ENCODE data around the gene NCOR1. TPM values are rescaled to one million over a fixed set of nuclear protein-coding genes. Genes with fewer than 3 reads are reported as not detected.

The NCOR1 gene
- total RNA-seq, 2 experiments from 2014 or later: 118 TPM

DNA sequence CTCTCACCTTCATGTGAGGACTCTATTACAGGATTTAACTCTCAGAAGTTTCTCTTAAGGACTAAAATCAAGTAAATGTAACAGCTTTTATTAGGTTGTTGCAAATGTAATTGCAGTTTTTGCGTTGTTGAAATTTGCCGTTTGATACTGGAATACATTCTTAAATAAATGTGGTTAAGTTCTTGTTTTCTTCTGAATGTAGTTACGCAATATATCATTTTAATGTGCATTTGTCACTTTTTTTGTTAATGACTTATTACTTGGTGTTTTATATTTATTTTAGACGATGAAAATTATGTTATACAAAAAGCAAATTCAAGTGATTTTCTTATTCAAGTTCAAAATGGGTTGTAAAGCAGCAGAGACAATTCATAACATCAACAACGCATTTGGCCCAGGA, 139.4 kb downstream of the NCOR1 start:
- Histone ChIP-seq H3K4me3 (ENCODE audit: low read length) (no peak overlapping the region), H3K4me1 (ENCODE audit: insufficient read depth, low read length) (no peaks in the 10 kb centered on the region), H3K36me3 (ENCODE audit: insufficient read depth, low read length) (peaks cover 81% of the 10 kb centered on the region), H3K27me3 (ENCODE audit: control insufficient read depth in 1 of 2, insufficient read depth in 2 of 2, low read length in 2 of 2) (no peaks in the 10 kb centered on the region), H3K9me3 (ENCODE audit: control insufficient read depth in 1 of 2, insufficient read depth in 1 of 2, low read length in 2 of 2) (no peaks in the 10 kb centered on the region), H3K27ac (ENCODE audit: low read depth in 1 of 2, low read length in 2 of 2) (no peak overlapping the region)
- Mint-ChIP-seq H3K27ac (no peak overlapping the region), H3K36me3 (ENCODE audit: low read depth) (peaks cover 88% of the 10 kb centered on the region), H3K4me1 (ENCODE audit: low read depth) (no peaks in the 10 kb centered on the region), H3K9me3 (no peaks in the 10 kb centered on the region), H3K4me3 (no peak overlapping the region), H3K27me3 (no peaks in the 10 kb centered on the region)
- CTCF ChIA-PET: no interaction called here
- intact Hi-C loops (cut with DNase I, micrococcal nuclease): no loop called here
- POLR2A ChIA-PET: no interaction called here
- no peak for ATAC-seq (ENCODE audit: poor library complexity)
- DNase-seq: no peak
- TF ChIP-seq, protein P1, sequence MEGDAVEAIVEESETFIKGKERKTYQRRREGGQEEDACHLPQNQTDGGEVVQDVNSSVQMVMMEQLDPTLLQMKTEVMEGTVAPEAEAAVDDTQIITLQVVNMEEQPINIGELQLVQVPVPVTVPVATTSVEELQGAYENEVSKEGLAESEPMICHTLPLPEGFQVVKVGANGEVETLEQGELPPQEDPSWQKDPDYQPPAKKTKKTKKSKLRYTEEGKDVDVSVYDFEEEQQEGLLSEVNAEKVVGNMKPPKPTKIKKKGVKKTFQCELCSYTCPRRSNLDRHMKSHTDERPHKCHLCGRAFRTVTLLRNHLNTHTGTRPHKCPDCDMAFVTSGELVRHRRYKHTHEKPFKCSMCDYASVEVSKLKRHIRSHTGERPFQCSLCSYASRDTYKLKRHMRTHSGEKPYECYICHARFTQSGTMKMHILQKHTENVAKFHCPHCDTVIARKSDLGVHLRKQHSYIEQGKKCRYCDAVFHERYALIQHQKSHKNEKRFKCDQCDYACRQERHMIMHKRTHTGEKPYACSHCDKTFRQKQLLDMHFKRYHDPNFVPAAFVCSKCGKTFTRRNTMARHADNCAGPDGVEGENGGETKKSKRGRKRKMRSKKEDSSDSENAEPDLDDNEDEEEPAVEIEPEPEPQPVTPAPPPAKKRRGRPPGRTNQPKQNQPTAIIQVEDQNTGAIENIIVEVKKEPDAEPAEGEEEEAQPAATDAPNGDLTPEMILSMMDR (IDR thresholded peaks at IDR 0.05): no peak

DNA sequence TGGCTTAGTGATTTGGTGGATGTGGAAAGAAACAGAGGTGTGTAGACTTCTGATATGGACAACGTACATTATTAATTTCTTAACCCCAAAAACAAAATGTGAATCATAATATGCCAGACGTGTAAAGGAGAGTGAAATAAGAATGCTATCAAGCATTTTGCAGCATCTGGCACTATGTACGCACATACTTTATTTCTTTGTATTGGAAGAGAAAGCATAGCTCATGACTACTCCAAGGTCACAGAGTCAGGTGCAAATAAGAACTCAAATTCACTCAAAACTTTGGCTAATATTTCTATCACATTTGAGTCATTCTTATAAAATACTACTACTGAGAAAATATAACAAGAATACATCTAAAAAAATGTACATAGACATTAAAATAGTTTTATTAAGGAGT, 140.9 kb downstream of the NCOR1 start:
- intact Hi-C loops (cut with DNase I, micrococcal nuclease): no loop called here
- Histone ChIP-seq H3K27ac (ENCODE audit: low read depth in 1 of 2, low read length in 2 of 2) (no peak overlapping the region), H3K27me3 (ENCODE audit: control insufficient read depth in 1 of 2, insufficient read depth in 2 of 2, low read length in 2 of 2) (no peaks in the 10 kb centered on the region), H3K36me3 (ENCODE audit: insufficient read depth, low read length) (peaks cover 84% of the 10 kb centered on the region), H3K4me1 (ENCODE audit: insufficient read depth, low read length) (no peaks in the 10 kb centered on the region), H3K4me3 (ENCODE audit: low read length) (no peak overlapping the region), H3K9me3 (ENCODE audit: control insufficient read depth in 1 of 2, insufficient read depth in 1 of 2, low read length in 2 of 2) (no peaks in the 10 kb centered on the region)
- DNase-seq: no peak
- H3K4me1 Mint-ChIP-seq (ENCODE audit: low read depth): no peaks in the 10 kb centered on the region
- POLR2A ChIA-PET: no interaction called here
- no peak overlapping the region for H3K27ac Mint-ChIP-seq
- H3K4me3 Mint-ChIP-seq: no peak overlapping the region
- CTCF ChIA-PET: no interaction called here
- no peaks in the 10 kb centered on the region for H3K27me3 Mint-ChIP-seq
- TF ChIP-seq, protein P1 (IDR thresholded peaks at IDR 0.05): no peak
- ATAC-seq (ENCODE audit: poor library complexity): no peak
- peaks cover 90% of the 10 kb centered on the region for H3K36me3 Mint-ChIP-seq (ENCODE audit: low read depth)
- no peaks in the 10 kb centered on the region for H3K9me3 Mint-ChIP-seq

DNA sequence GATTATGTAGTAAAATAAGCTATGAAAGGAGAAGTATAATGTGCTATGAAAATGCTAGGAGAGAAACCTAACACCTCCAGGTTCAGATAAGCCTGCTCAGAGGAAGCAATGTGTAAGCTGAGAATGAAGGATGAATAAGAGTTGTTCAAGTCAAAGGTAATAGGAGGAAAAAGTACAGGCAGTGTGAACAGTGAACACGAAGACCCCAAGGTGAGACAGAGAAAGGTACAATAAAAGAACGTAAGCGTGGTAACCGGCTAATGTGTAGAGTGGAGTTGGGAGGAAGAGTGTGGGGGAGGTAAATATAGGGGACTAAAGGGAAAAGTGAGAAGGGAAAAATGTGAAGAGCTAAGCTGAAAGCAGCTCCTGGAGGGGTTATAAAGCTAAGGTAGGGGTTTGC, 141.5 kb downstream of the NCOR1 start:
- Mint-ChIP-seq H3K9me3 (no peaks in the 10 kb centered on the region), H3K36me3 (ENCODE audit: low read depth) (peaks cover 90% of the 10 kb centered on the region), H3K27ac (no peak overlapping the region), H3K4me1 (ENCODE audit: low read depth) (no peaks in the 10 kb centered on the region), H3K27me3 (no peaks in the 10 kb centered on the region), H3K4me3 (no peak overlapping the region)
- no peaks in the 10 kb centered on the region for H3K4me1 ChIP-seq (ENCODE audit: insufficient read depth, low read length)
- ATAC-seq (ENCODE audit: poor library complexity) (no peak), DNase-seq (no peak)
- H3K27me3 ChIP-seq (ENCODE audit: control insufficient read depth in 1 of 2, insufficient read depth in 2 of 2, low read length in 2 of 2): no peaks in the 10 kb centered on the region
- H3K36me3 ChIP-seq (ENCODE audit: insufficient read depth, low read length): peaks cover 84% of the 10 kb centered on the region
- no peak overlapping the region for H3K4me3 ChIP-seq (ENCODE audit: low read length)
- TF ChIP-seq, protein P1 (IDR thresholded peaks at IDR 0.05): no peak
- CTCF ChIA-PET: no interaction called here
- H3K9me3 ChIP-seq (ENCODE audit: control insufficient read depth in 1 of 2, insufficient read depth in 1 of 2, low read length in 2 of 2): no peaks in the 10 kb centered on the region
- POLR2A ChIA-PET: no interaction called here
- no peak overlapping the region for H3K27ac ChIP-seq (ENCODE audit: low read depth in 1 of 2, low read length in 2 of 2)
- intact Hi-C loops (cut with DNase I, micrococcal nuclease): no loop called here
